ENCODE measurements around the gene SWI5. TPM values are rescaled to one million over a fixed set of nuclear protein-coding genes. Genes with fewer than 3 reads are reported as not detected.

The SWI5 gene
- total RNA-seq, 2 experiments from 2014 or later, result 13.3 to 15.5 TPM

DNA sequence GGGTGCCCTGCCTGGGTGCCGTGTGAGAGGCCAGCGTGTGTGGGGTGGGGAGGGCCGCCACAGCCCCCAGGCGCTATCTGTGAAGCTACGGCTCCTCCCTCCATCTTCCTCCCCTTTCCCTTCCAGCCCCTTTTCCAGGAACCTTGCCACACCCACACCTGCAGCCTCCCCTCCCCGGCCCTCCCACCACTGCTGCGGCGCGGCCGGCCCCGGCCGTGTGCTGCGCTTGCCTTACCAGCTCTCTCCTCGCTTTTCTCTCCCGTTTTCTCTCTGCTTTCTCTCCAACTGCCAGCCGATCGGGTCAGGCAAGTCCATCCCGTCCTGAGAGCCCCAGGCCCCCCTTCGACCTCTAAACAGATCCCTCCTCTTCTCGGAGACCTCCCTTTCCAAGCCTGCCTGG, 21.7 kb upstream of the SWI5 start:
- CTCF ChIA-PET, result interaction anchor here (0.6 to 3.1 kb wide), 5 partner anchors 12 to 742 kb away, joined by 3 to 9 read pairs (median 5); no protein-coding TSS in a partner anchor
- Mint-ChIP-seq H3K4me3 (no peak overlapping the region), H3K36me3 (ENCODE audit: low read depth) (peaks cover 6% of the 10 kb centered on the region), H3K27me3 (ENCODE audit: low read depth) (peaks cover 5% of the 10 kb centered on the region), H3K27ac (no peak overlapping the region), H3K4me1 (ENCODE audit: low read depth) (peaks cover 10% of the 10 kb centered on the region), H3K9me3 (no peaks in the 10 kb centered on the region)
- DNase-seq, result no peak
- intact Hi-C loops (cut with micrococcal nuclease), result no loop called here

GRCh38 chr9:128254855-128255759, 21.0 kb upstream of the SWI5 start:
- Mint-ChIP-seq H3K9me3 (no peaks in the 10 kb centered on the region), H3K4me3 (no peak overlapping the region), H3K36me3 (ENCODE audit: low read depth) (peaks cover 7% of the 10 kb centered on the region), H3K27me3 (ENCODE audit: low read depth) (peaks cover 3% of the 10 kb centered on the region), H3K4me1 (ENCODE audit: low read depth) (peaks cover 4% of the 10 kb centered on the region), H3K27ac (no peak overlapping the region)
- intact Hi-C loops (cut with micrococcal nuclease), result loop anchor here (1.0 kb wide), 1 partner anchor 86 kb away; no protein-coding TSS in a partner anchor
- peak; percentile 56 for DNase-seq
- CTCF ChIA-PET, result interaction anchor here (0.6 to 3.1 kb wide), 12 partner anchors 12 to 741 kb away, joined by 3 to 9 read pairs (median 4); partner anchors contain the start of genes GOLGA2 and SWI5

- intact Hi-C loops (cut with micrococcal nuclease), result no loop called here
- no peak for DNase-seq
- Mint-ChIP-seq H3K27ac (no peak overlapping the region), H3K27me3 (ENCODE audit: low read depth) (no peaks in the 10 kb centered on the region), H3K4me1 (ENCODE audit: low read depth) (no peaks in the 10 kb centered on the region), H3K9me3 (no peaks in the 10 kb centered on the region), H3K36me3 (ENCODE audit: low read depth) (peaks cover 17% of the 10 kb centered on the region), H3K4me3 (no peak overlapping the region)
- CTCF ChIA-PET, result interaction anchor here (0.6 to 1.6 kb wide), 2 partner anchors 79 to 85 kb away, joined by 3 to 4 read pairs; no protein-coding TSS in a partner anchor
Measured at GRCh38 chr9:128257086-128257825, 18.8 kb upstream of the SWI5 start.

- Mint-ChIP-seq H3K4me3 (no peak overlapping the region), H3K9me3 (no peaks in the 10 kb centered on the region), H3K27ac (no peak overlapping the region), H3K27me3 (ENCODE audit: low read depth) (no peaks in the 10 kb centered on the region), H3K4me1 (ENCODE audit: low read depth) (no peaks in the 10 kb centered on the region), H3K36me3 (ENCODE audit: low read depth) (peaks cover 19% of the 10 kb centered on the region)
- intact Hi-C loops (cut with micrococcal nuclease), result no loop called here
- CTCF ChIA-PET, result no interaction called here
- DNase-seq, result no peak
Measured at GRCh38 chr9:128257907-128258306, 18.2 kb upstream of the SWI5 start.

- H3K4me1 Mint-ChIP-seq (ENCODE audit: low read depth), result no peaks in the 10 kb centered on the region
- H3K36me3 Mint-ChIP-seq (ENCODE audit: low read depth), result peaks cover 19% of the 10 kb centered on the region
- intact Hi-C loops (cut with micrococcal nuclease), result no loop called here
- no peak overlapping the region for H3K27ac Mint-ChIP-seq
- DNase-seq, result no peak
- no peaks in the 10 kb centered on the region for H3K9me3 Mint-ChIP-seq
- no peak overlapping the region for H3K4me3 Mint-ChIP-seq
- no peaks in the 10 kb centered on the region for H3K27me3 Mint-ChIP-seq (ENCODE audit: low read depth)
- CTCF ChIA-PET, result no interaction called here
Measured at GRCh38 chr9:128258326-128258725, 17.8 kb upstream of the SWI5 start.

- no peak for DNase-seq
- Mint-ChIP-seq H3K36me3 (ENCODE audit: low read depth) (peaks cover 19% of the 10 kb centered on the region), H3K27ac (no peak overlapping the region), H3K27me3 (ENCODE audit: low read depth) (no peaks in the 10 kb centered on the region), H3K4me1 (ENCODE audit: low read depth) (no peaks in the 10 kb centered on the region), H3K4me3 (no peak overlapping the region), H3K9me3 (no peaks in the 10 kb centered on the region)
- intact Hi-C loops (cut with micrococcal nuclease), result no loop called here
- CTCF ChIA-PET, result interaction anchor here (1.1 kb wide), 1 partner anchor 103 kb away, joined by 4 read pairs; no protein-coding TSS in a partner anchor
Measured at GRCh38 chr9:128259156-128259555, 16.9 kb upstream of the SWI5 start.

- no peaks in the 10 kb centered on the region for H3K4me1 Mint-ChIP-seq (ENCODE audit: low read depth)
- no peak overlapping the region for H3K4me3 Mint-ChIP-seq
- no peaks in the 10 kb centered on the region for H3K27me3 Mint-ChIP-seq (ENCODE audit: low read depth)
- no peak overlapping the region for H3K27ac Mint-ChIP-seq
- H3K9me3 Mint-ChIP-seq, result no peaks in the 10 kb centered on the region
- intact Hi-C loops (cut with micrococcal nuclease), result no loop called here
- peaks cover 21% of the 10 kb centered on the region for H3K36me3 Mint-ChIP-seq (ENCODE audit: low read depth)
- CTCF ChIA-PET, result interaction anchor here (1.1 kb wide), 1 partner anchor 101 kb away, joined by 4 read pairs; no protein-coding TSS in a partner anchor
- no peak for DNase-seq
Measured at GRCh38 chr9:128260340-128260739, 15.7 kb upstream of the SWI5 start.

GRCh38 chr9:128262687-128263086, 13.4 kb upstream of the SWI5 start:
- H3K27me3 Mint-ChIP-seq (ENCODE audit: low read depth), result no peaks in the 10 kb centered on the region

DNA sequence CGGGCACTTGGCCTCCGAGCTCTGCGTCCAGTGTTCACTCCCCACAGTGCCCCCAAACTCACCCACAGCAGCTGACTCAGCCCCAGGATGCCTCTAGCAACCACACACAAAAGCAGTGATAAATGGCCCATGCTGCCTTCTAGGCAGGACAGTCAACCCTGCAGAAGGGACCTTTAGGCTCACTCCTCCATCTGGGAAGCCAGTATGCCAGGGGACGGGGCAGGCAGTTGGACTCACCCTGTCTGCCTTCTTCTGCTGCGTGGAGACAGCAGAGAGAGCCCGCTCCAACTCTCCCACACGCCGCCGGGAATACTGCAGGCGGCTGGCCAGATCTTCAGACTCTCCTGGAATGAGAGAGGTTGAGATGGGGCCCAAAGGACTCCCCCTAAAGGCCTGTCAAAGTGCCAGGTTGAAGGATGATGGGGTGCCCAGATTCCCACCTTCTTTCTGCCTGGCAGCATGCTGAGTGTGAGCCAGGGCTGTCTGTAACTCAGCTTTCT, 10.7 kb upstream of the SWI5 start:
- intact Hi-C loops (cut with micrococcal nuclease), result no loop called here
- H3K27me3 Mint-ChIP-seq (ENCODE audit: low read depth), result no peaks in the 10 kb centered on the region
- H3K4me3 Mint-ChIP-seq, result no peak overlapping the region
- H3K9me3 Mint-ChIP-seq, result no peaks in the 10 kb centered on the region
- H3K4me1 Mint-ChIP-seq (ENCODE audit: low read depth), result no peaks in the 10 kb centered on the region
- H3K27ac Mint-ChIP-seq, result no peak overlapping the region
- no peak for DNase-seq
- peaks cover 15% of the 10 kb centered on the region for H3K36me3 Mint-ChIP-seq (ENCODE audit: low read depth)
- CTCF ChIA-PET, result no interaction called here

More at GRCh38 chr9:128262687-128263086, 13.4 kb upstream of the SWI5 start:
- Mint-ChIP-seq H3K36me3 (ENCODE audit: low read depth) (peaks cover 18% of the 10 kb centered on the region), H3K4me3 (no peak overlapping the region), H3K9me3 (no peaks in the 10 kb centered on the region), H3K27ac (no peak overlapping the region), H3K4me1 (ENCODE audit: low read depth) (no peaks in the 10 kb centered on the region)
- no peak for DNase-seq
- intact Hi-C loops (cut with micrococcal nuclease), result no loop called here
- CTCF ChIA-PET, result interaction anchor here (0.5 to 1.6 kb wide), 3 partner anchors 22 to 80 kb away, joined by 3 to 4 read pairs (median 3); no protein-coding TSS in a partner anchor

DNA sequence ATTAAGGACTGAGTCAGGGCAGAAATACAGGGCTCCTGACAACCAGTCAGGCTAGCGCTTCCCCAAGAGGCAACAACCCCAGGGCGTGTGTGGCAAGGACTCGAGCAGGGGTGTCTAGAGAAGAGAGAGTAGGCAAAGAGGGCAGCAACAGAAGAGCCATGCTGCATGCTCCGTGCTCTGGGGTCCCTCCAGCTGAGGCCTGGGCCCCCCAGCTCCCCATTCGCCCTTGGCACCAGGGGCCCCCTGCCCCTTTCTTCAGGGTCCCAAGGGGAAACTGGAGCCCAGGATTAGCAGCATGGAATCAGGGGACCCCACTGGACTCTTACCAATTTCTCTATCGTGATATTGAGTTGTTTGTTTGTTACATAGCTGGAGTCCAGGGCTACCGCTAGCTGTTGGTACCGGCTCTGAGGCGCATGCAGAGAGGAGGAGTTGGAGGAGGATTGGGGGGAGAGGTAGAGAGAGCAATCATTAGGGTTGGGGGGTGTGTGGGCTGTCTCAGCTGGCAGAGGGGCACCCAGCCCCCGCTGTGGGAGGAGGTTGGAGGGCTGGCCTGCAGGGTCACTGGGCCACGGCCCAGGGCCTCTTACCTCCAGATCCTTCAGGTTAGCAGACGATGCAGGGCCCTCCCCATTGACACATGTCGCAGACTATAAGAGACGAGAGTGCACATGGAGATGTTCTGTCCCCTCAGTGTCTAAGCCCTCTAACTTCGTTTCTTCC, 9.0 kb upstream of the SWI5 start:
- intact Hi-C loops (cut with micrococcal nuclease), result no loop called here
- peaks cover 11% of the 10 kb centered on the region for H3K36me3 Mint-ChIP-seq (ENCODE audit: low read depth)

GRCh38 chr9:128271112-128271511, 5.0 kb upstream of the SWI5 start:
- Mint-ChIP-seq H3K9me3 (no peaks in the 10 kb centered on the region), H3K27me3 (ENCODE audit: low read depth) (no peaks in the 10 kb centered on the region), H3K4me1 (ENCODE audit: low read depth) (peaks cover 10% of the 10 kb centered on the region), H3K36me3 (ENCODE audit: low read depth) (peaks cover 11% of the 10 kb centered on the region), H3K4me3 (no peak overlapping the region), H3K27ac (no peak overlapping the region)
- no peak for DNase-seq
- CTCF ChIA-PET, result interaction anchor here (0.6 to 1.0 kb wide), 2 partner anchors 24 to 188 kb away, joined by 3 read pairs; no protein-coding TSS in a partner anchor
- intact Hi-C loops (cut with micrococcal nuclease), result no loop called here

More for the DNA sequence above, 9.0 kb upstream of the SWI5 start:
- Mint-ChIP-seq H3K4me3 (no peak overlapping the region), H3K27me3 (ENCODE audit: low read depth) (no peaks in the 10 kb centered on the region), H3K9me3 (no peaks in the 10 kb centered on the region), H3K4me1 (ENCODE audit: low read depth) (no peaks in the 10 kb centered on the region), H3K27ac (no peak overlapping the region)
- DNase-seq, result no peak
- CTCF ChIA-PET, result interaction anchor here (0.8 to 1.4 kb wide), 2 partner anchors 12 to 131 kb away, joined by 3 to 5 read pairs; no protein-coding TSS in a partner anchor

All from activated naive CD4-positive, alpha-beta T cell treated with anti-CD3 and anti-CD28 coated beads for 36 hours (primary cell).